SK-N-SH (cell line): ENCODE measurements around the gene P2RX2.

ENCODE experiments used
- CTCF ChIP-seq: fragments of 200-600 bp; sonication (generic); IDR thresholded peaks from 2 replicates; pipeline ENCODE4 v1.6.1; 2017; ENCODE audit warnings: antibody characterized with exemption, mild to moderate bottlenecking, moderate library complexity
- EP300 ChIP-seq, 2 experiments: IDR thresholded peaks; 2 replicates each; pipeline versions ENCODE4 v1.4.0 to v1.6.1; 2012; ENCODE audit warnings: borderline replicate concordance in 1 of 2, low read depth in 1 of 2, low read length in 1 of 2
- FOXM1 ChIP-seq: IDR thresholded peaks from 2 replicates; pipeline ENCODE4 v1.4.0; 2012; ENCODE audit warnings: low read depth, mild to moderate bottlenecking
- JUND ChIP-seq: IDR thresholded peaks from 2 replicates; pipeline ENCODE4 v1.4.0; 2012
- MAX ChIP-seq: IDR thresholded peaks from 2 replicates; pipeline ENCODE4 v1.4.0; 2012; ENCODE audit warnings: low read depth
- NFIC ChIP-seq: IDR thresholded peaks from 2 replicates; pipeline ENCODE4 v1.4.0; 2012; ENCODE audit warnings: borderline replicate concordance
- NRF1 ChIP-seq: IDR thresholded peaks from 2 replicates; pipeline ENCODE4 v1.6.1; 2012; ENCODE audit warnings: low read depth, mild to moderate bottlenecking, low read length
- PBX3 ChIP-seq: IDR thresholded peaks from 2 replicates; pipeline ENCODE4; 2012
- POLR2AphosphoS5 ChIP-seq: IDR thresholded peaks from 2 replicates; pipeline ENCODE4 v1.6.1; 2012; ENCODE audit warnings: low read depth, low read length
- RAD21 ChIP-seq: IDR thresholded peaks from 2 replicates; pipeline ENCODE4 v1.6.1; 2012; ENCODE audit warnings: mild to moderate bottlenecking, low read length
- RCOR1 ChIP-seq: fragments of 150-350 bp; IDR thresholded peaks from 2 replicates; pipeline ENCODE4 v1.6.1; 2017; ENCODE audit warnings: antibody characterized with exemption, low read length
- REST ChIP-seq: IDR thresholded peaks from 2 replicates; pipeline ENCODE4 v1.6.1; 2012; ENCODE audit warnings: mild to moderate bottlenecking, low read depth, low read length, moderate library complexity
- RFX5 ChIP-seq: IDR thresholded peaks from 2 replicates; pipeline ENCODE4 v1.6.1; 2012; ENCODE audit warnings: mild to moderate bottlenecking, improper control_type of control experiment, low read length

- TF ChIP-seq NRF1 = no peak
- TF ChIP-seq REST = no peak
- TF ChIP-seq NFIC = no peak
- TF ChIP-seq RFX5 = no peak
- TF ChIP-seq CTCF = no peak
- no peak for TF ChIP-seq MAX
- no peak for TF ChIP-seq POLR2AphosphoS5
- no peak for TF ChIP-seq RCOR1
- no peak for TF ChIP-seq EP300 (IDR thresholded peaks at IDR 0.05; ENCODE audit: borderline replicate concordance in 1 of 2, low read depth in 1 of 2, low read length in 1 of 2)
- no peak for TF ChIP-seq FOXM1
- no peak for TF ChIP-seq PBX3
- TF ChIP-seq RAD21 = no peak
- TF ChIP-seq JUND = no peak
Observed at GRCh38 chr12:132658149-132658894, 39.7 kb downstream of the P2RX2 start.
